SK-N-SH (cell line): ENCODE results near the gene SLC35E2B. TPM values are rescaled to one million over a fixed set of nuclear protein-coding genes. Genes with fewer than 3 reads are reported as not detected.
A peak's percentile ranks its signal among the peaks of the same experiment; 100 is the strongest.
"Not testable (repeated sequence)": the region's sequence is repeated elsewhere in the genome, so short reads cannot be mapped to it uniquely, and the experiment has no call there.

Source experiments
- CTCF ChIA-PET: fragments of 300-600, 350-600 bp; formaldehyde crosslinking; extraction: SDS; loops from one replicate; lab custom pipeline; 2021; lab: Yijun Ruan, JAX
- POLR2A ChIA-PET: fragments of 350-600 bp; sonication (Branson Sonifier 250); formaldehyde crosslinking; extraction: SDS; loops from one replicate; lab custom pipeline; 2020; ENCODE audit warnings: antibody characterized with exemption, inconsistent platforms; lab: Yijun Ruan, JAX
- DNase-seq: peaks from one replicate; pipeline ENCODE4 v3.0.0; 2012
- H2AFZ ChIP-seq: fragments of 200-600 bp; sonication (generic); 2 replicates; pipeline ENCODE4 v1.8.1; 2016; ENCODE audit warnings: antibody characterized with exemption, mild to moderate bottlenecking, low read depth
- H3F3A ChIP-seq: fragments of 200-600 bp; sonication (generic); replicated peaks from 2 replicates; pipeline ENCODE3; 2016; ENCODE audit warnings: antibody characterized with exemption, mild to moderate bottlenecking; ENCODE audit not compliant: insufficient read depth
- H3K27ac ChIP-seq, 2 experiments: fragments of 200-500 bp in 1 of 2; fragments of 200-600 bp in 1 of 2; sonication (Bioruptor generic) in 1 of 2; sonication (generic), shearing (Covaris generic) in 1 of 2; 2 replicates each; pipeline versions ENCODE4 v1.5.1 to v1.6.1; 2014 to 2016; ENCODE audit warnings: low read depth in 2 of 2, inconsistent platforms in 1 of 2, low read length in 1 of 2, mild to moderate bottlenecking in 1 of 2, mixed read lengths in 1 of 2
- H3K27me3 ChIP-seq: fragments of 200-600 bp; sonication (generic), shearing (Covaris generic); 2 replicates; pipeline ENCODE4 v1.6.1; 2016; ENCODE audit warnings: mixed run types; ENCODE audit not compliant: insufficient read depth
- H3K36me3 ChIP-seq, 2 experiments: fragments of 200-500 bp in 1 of 2; fragments of 200-600 bp in 1 of 2; sonication (Bioruptor generic) in 1 of 2; sonication (generic) in 1 of 2; replicated peaks in 1 of 2; 2 replicates each; pipeline versions ENCODE3 to v1.5.1; 2014 to 2016; ENCODE audit warnings: low read length in 1 of 2, mild to moderate bottlenecking in 1 of 2; ENCODE audit not compliant: insufficient read depth in 2 of 2, control insufficient read depth in 1 of 2
- H3K4me1 ChIP-seq, 2 experiments: fragments of 200-500 bp in 1 of 2; fragments of 200-600 bp in 1 of 2; sonication (Bioruptor generic) in 1 of 2; sonication (generic), shearing (Covaris generic) in 1 of 2; 2 replicates each; pipeline versions ENCODE4 v1.5.1 to v1.6.1; 2014 to 2016; ENCODE audit warnings: low read depth in 1 of 2, low read length in 1 of 2, mixed run types in 1 of 2; ENCODE audit not compliant: insufficient read depth in 2 of 2, control insufficient read depth in 1 of 2
- H3K4me2 ChIP-seq: fragments of 200-600 bp; sonication (generic), shearing (Covaris generic); 2 replicates; pipeline ENCODE4 v1.6.1; 2017; ENCODE audit warnings: mixed run types
- H3K4me3 ChIP-seq, 2 experiments: fragments of 200-500 bp in 1 of 2; fragments of 200-600 bp in 1 of 2; sonication (Bioruptor generic) in 1 of 2; sonication (generic), shearing (Covaris generic) in 1 of 2; 2 replicates each; pipeline versions ENCODE4 v1.5.1 to v1.8.1; 2014 to 2016; ENCODE audit warnings: low read depth in 2 of 2, inconsistent platforms in 1 of 2, low read length in 1 of 2, mild to moderate bottlenecking in 1 of 2, mixed read lengths in 1 of 2, moderate library complexity in 1 of 2
- H3K79me2 ChIP-seq: fragments of 200-600 bp; sonication (generic); 2 replicates; pipeline ENCODE4 v1.8.1; 2017; ENCODE audit warnings: mild to moderate bottlenecking; ENCODE audit not compliant: insufficient read depth
- H3K9ac ChIP-seq: fragments of 200-600 bp; sonication (generic); 2 replicates; pipeline ENCODE4 v1.6.1; 2017; ENCODE audit warnings: mixed run types
- H3K9me2 ChIP-seq: fragments of 200-600 bp; sonication (generic); 2 replicates; pipeline ENCODE4 v1.6.1; 2017; ENCODE audit warnings: mixed run types
- H3K9me3 ChIP-seq: fragments of 200-600 bp; sonication (generic); 2 replicates; pipeline ENCODE4 v1.6.1; 2017; ENCODE audit warnings: mixed run types, mild to moderate bottlenecking, moderate library complexity
- H4K20me1 ChIP-seq: fragments of 200-600 bp; sonication (generic); 2 replicates; pipeline ENCODE4 v1.6.1; 2017; ENCODE audit warnings: mild to moderate bottlenecking, mixed run types; ENCODE audit not compliant: insufficient read depth
- CTCF ChIP-seq: fragments of 200-600 bp; sonication (generic); IDR thresholded peaks from 2 replicates; pipeline ENCODE4 v1.6.1; 2017; ENCODE audit warnings: antibody characterized with exemption, mild to moderate bottlenecking, moderate library complexity
- ELF1 ChIP-seq: IDR thresholded peaks from 2 replicates; pipeline ENCODE4 v1.4.0; 2012
- EZH2phosphoT487 ChIP-seq: fragments of 200-600 bp; sonication (generic); IDR thresholded peaks from 2 replicates; pipeline ENCODE4 v1.6.1; 2017; ENCODE audit warnings: low read depth, mixed run types, mild to moderate bottlenecking, antibody characterized with exemption, moderate library complexity, borderline replicate concordance
- FOSL2 ChIP-seq: IDR thresholded peaks from 2 replicates; pipeline ENCODE4 v1.4.0; 2012; ENCODE audit warnings: low read depth, mild to moderate bottlenecking, moderate library complexity, borderline replicate concordance
- FOXJ3 ChIP-seq: sonication (generic); formaldehyde crosslinking; IDR thresholded peaks from 2 replicates; pipeline ENCODE4 v1.5.1; 2020; ENCODE audit warnings: mild to moderate bottlenecking, missing genetic modification reagents
- GATA2 ChIP-seq: sonication (generic); formaldehyde crosslinking; IDR thresholded peaks from 2 replicates; pipeline ENCODE4 v1.5.0; 2020; ENCODE audit warnings: mild to moderate bottlenecking, missing genetic modification reagents
- JUND ChIP-seq: IDR thresholded peaks from 2 replicates; pipeline ENCODE4 v1.4.0; 2012
- MEF2A ChIP-seq: IDR thresholded peaks from 2 replicates; pipeline ENCODE4 v1.4.0; 2012; ENCODE audit warnings: low read depth, borderline replicate concordance
- MXI1 ChIP-seq: IDR thresholded peaks from 2 replicates; pipeline ENCODE4 v1.6.1; 2012; ENCODE audit warnings: mild to moderate bottlenecking, low read depth, low read length, improper control_type of control experiment
- POLR2AphosphoS5 ChIP-seq: IDR thresholded peaks from 2 replicates; pipeline ENCODE4 v1.6.1; 2012; ENCODE audit warnings: low read depth, low read length
- RAD21 ChIP-seq: IDR thresholded peaks from 2 replicates; pipeline ENCODE4 v1.6.1; 2012; ENCODE audit warnings: mild to moderate bottlenecking, low read length
- RCOR1 ChIP-seq: fragments of 150-350 bp; IDR thresholded peaks from 2 replicates; pipeline ENCODE4 v1.6.1; 2017; ENCODE audit warnings: antibody characterized with exemption, low read length
- REST ChIP-seq: IDR thresholded peaks from 2 replicates; pipeline ENCODE4 v1.6.1; 2012; ENCODE audit warnings: mild to moderate bottlenecking, low read depth, low read length, moderate library complexity
- RFX5 ChIP-seq: IDR thresholded peaks from 2 replicates; pipeline ENCODE4 v1.6.1; 2012; ENCODE audit warnings: mild to moderate bottlenecking, improper control_type of control experiment, low read length
- RXRA ChIP-seq: IDR thresholded peaks from 2 replicates; pipeline ENCODE4 v1.4.0; 2012; ENCODE audit warnings: low read depth, mild to moderate bottlenecking, borderline replicate concordance
- SMC3 ChIP-seq: IDR thresholded peaks from 2 replicates; pipeline ENCODE4 v1.6.1; 2012; ENCODE audit warnings: low read depth, low read length, improper control_type of control experiment
- TCF12 ChIP-seq: IDR thresholded peaks from 2 replicates; pipeline ENCODE4 v1.4.0; 2012
- YY1 ChIP-seq: IDR thresholded peaks from 2 replicates; pipeline ENCODE4 v1.4.0; 2012; ENCODE audit warnings: low read depth, mild to moderate bottlenecking
- ZBTB33 ChIP-seq: IDR thresholded peaks from 2 replicates; pipeline ENCODE4 v1.4.0; 2012; ENCODE audit warnings: low read depth, borderline replicate concordance
- WGBS: methylation state at CpG from one replicate; pipeline ENCODE4 v1.1.6; 2017; ENCODE audit warnings: low lambda C conversion rate; 5-methylcytosine and 5-hydroxymethylcytosine counted together
- polyA plus RNA-seq, 3 experiments: library from polyadenylated mRNA; depleted of rRNA; stranded (reverse); fragments of >200 nt; gene quantifications; 2 replicates each; pipeline ENCODE4 v1.2.3, GENCODE V29; 2012

SLC35E2B gene
- polyA plus RNA-seq, 1 of the 3 experiments (the other 2 are of a cell fraction): 20.5 TPM

GRCh38 chr1:1677718-1678580 is 14.6 kb downstream of the SLC35E2B start:
- TF ChIP-seq RFX5: no peak
- TF ChIP-seq SMC3: no peak
- no peak for TF ChIP-seq ELF1
- TF ChIP-seq REST: no peak
- TF ChIP-seq EZH2phosphoT487: no peak
- no peak for TF ChIP-seq MXI1
- TF ChIP-seq POLR2AphosphoS5: no peak
- no peak for TF ChIP-seq GATA2 (CRISPR knock-in tag)
- TF ChIP-seq RXRA: no peak
- no peak for TF ChIP-seq JUND
- TF ChIP-seq CTCF: no peak
- TF ChIP-seq ZBTB33: no peak
- no peak for TF ChIP-seq FOXJ3
- no peak for TF ChIP-seq RCOR1
- TF ChIP-seq RAD21: no peak
- TF ChIP-seq TCF12: no peak
- no peak for TF ChIP-seq MEF2A
- no peak for TF ChIP-seq FOSL2
- no peak for TF ChIP-seq YY1
- Histone ChIP-seq H3K4me3 (no peak overlapping the region), H3K9me3 (no peaks in the 10 kb centered on the region), H2AFZ (no peak overlapping the region), H4K20me1 (0 out of 2 replicates have a peak, but pooled peaks cover 11% of the 10 kb centered on the region), H3K4me2 (no peak overlapping the region), H3K79me2 (peaks cover 55% of the 10 kb centered on the region), H3K27ac (no peak overlapping the region), H3F3A (no peaks in the 10 kb centered on the region), H3K9me2 (no peaks in the 10 kb centered on the region), H3K4me1 (no peaks in the 10 kb centered on the region; a peak in 1 of 4 replicates), H3K9ac (no peak overlapping the region), H3K36me3 (no peaks in the 10 kb centered on the region), H3K27me3 (no peaks in the 10 kb centered on the region)
- ChIA-PET POLR2A (no interaction called here), CTCF (interaction anchor here (1.0 to 1.3 kb wide), 2 partner anchors 12 to 94 kb away, joined by 4 to 7 read pairs; no protein-coding TSS in a partner anchor)
- 96% methylated on average over 39 of the region's 39 CpGs for WGBS
- DNase-seq: peak; percentile 20

- H3K79me2 ChIP-seq: peaks cover 38% of the 10 kb centered on the region
- H3K9me2 ChIP-seq, H2AFZ ChIP-seq, H4K20me1 ChIP-seq, H3K9me3 ChIP-seq, H3F3A ChIP-seq, H3K4me1 ChIP-seq, H3K4me3 ChIP-seq, DNase-seq, POLR2A ChIA-PET, CTCF ChIA-PET, H3K9ac ChIP-seq, H3K27ac ChIP-seq, H3K4me2 ChIP-seq, H3K27me3 ChIP-seq: not testable (repeated sequence)
- H3K36me3 ChIP-seq: peaks cover 0 to 13% of the 10 kb centered on the region in 2 experiments
- WGBS: 100% methylated on average over 1 of the region's 21 CpGs
Measured at GRCh38 chr1:1676087-1676486, 16.5 kb downstream of the SLC35E2B start.
